GM19351 (cell line): ENCODE measurements around the gene AMY2A.
A peak's percentile ranks its signal among the peaks of the same experiment; 100 is the strongest.
"Not testable (repeated sequence)": the region's sequence is repeated elsewhere in the genome, so short reads cannot be mapped to it uniquely, and the experiment has no call there.

Experiments
- ATAC-seq: cut with Tn5 transposase; IDR thresholded peaks from one replicate; pipeline ENCODE4 v1.9.1; 2021; ENCODE audit warnings: mild to moderate bottlenecking, moderate library complexity; ENCODE audit not compliant: unreplicated experiment

AMY2A gene

GRCh38 chr1:103616994-103617477 is at the start of gene AMY2A:
Gene AMY2A (plus strand): TSS chr1:103617427. CDS start chr1:103617441, 14 bp downstream.
- ATAC-seq, result not testable (repeated sequence)

DNA sequence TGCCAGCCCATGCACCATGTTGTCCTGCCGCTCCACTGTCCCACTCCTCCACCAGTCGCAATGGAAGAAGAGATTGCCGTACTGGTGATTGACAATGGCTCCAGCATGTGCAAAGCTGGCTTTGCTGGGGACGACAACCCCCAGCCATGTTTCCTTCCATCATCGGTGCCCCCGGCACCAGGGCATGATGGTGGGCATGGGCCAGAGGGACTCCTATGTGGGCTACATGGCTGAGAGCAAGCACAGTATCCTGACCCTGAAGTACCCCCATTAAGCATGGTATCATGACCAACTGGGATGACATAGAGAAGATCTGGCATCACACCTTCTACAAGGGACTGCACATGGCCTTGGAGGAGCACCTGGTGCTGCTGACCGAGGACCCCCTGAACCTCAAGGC is 47.7 kb upstream of the AMY2A start:
- ATAC-seq, result no peak

- ATAC-seq, result not testable (repeated sequence)
Observed at GRCh38 chr1:103571289-103571688, 45.9 kb upstream of the AMY2A start, which contains the start of gene AMY2B. Gene AMY2B (plus strand): TSS chr1:103571589. CDS start chr1:103571603, 14 bp downstream.

DNA sequence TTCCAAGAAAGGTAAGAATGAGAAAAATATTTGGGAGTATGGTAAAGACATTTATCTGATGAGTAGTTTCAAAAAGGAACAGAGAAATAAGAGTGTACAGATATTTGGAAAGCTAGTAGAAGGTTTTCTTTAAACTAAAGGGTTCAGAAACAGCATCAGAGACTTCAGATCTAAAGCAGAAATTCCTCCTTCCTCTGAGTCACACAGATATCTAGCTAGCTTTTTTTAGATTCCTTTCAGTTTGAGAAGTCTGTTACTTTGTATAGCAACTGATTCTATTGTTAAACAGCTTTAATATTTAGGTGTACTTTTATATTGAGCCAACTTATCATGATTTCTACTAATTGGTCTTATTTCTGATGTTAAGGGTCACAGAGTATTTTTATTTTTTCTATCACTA is 41.2 kb upstream of the AMY2A start:
- ATAC-seq, result peak; percentile 76

DNA sequence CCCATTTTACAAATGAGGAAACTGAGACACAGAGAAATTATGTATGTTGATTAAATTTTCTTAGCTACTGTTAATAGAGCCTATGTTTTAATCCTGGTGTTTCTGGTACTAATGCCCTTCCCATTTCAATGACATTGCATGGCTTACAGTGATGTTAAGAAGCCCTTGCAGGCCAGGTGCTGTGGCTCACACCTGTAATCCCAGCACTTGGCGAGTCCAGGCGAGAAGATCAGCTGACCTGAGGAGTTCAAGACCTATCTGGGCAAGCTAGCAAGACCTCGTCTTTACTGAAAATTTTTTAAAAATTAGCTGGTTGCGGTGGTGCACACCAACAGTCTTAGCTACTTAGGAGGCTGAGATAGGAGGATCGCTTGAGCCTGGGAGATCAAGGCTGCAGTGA is 40.4 kb upstream of the AMY2A start:
- ATAC-seq, result not testable (repeated sequence)

- ATAC-seq, result no peak
Observed at GRCh38 chr1:103582464-103582863, 34.8 kb upstream of the AMY2A start.

GRCh38 chr1:103583887-103584286 is 33.3 kb upstream of the AMY2A start:
- no peak for ATAC-seq

DNA sequence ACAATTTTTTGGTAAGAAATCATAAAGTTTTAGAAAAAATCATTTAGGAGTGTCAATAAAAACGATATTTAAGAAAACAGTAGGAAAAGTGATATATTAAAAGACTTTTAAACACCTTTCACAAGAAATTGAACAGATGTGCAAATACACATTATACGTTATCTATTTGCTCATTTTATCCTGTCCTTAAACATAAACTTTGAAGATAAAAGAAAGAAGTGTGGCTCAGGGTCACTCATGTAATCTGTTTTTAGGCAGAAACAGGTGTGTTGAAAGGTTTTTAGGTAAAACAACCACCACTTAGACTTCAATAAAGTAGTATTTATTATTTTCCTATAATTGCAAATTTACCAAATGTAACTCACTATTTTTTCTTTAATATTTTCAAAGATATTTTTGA is 32.7 kb upstream of the AMY2A start:
- ATAC-seq, result no peak

- not testable (repeated sequence) for ATAC-seq
Observed at GRCh38 chr1:103602740-103603139, 14.5 kb upstream of the AMY2A start.

- ATAC-seq, result no peak
Observed at GRCh38 chr1:103616362-103616761, 865 bp upstream of the AMY2A start.

DNA sequence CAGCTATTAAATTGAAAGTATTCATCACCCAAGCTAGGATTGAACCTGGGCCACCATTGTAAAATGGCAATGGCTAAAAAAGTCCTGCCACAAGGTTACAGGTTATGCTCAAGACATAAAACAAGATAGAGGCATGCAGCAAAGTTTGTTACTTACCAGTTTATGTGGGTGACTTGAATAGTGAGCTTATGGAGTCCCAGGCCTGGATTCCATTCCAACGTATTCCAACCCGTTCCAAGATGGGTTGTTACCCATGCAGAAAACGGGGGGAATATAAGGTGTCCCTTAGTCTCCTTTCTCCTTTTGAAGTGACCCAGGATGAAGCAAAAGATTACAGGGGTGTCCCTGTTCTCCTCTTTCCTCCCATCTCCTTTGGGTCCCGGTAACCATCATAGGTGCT is 10.2 kb downstream of the AMY2A start:
- ATAC-seq, result not testable (repeated sequence)

- not testable (repeated sequence) for ATAC-seq
Observed at GRCh38 chr1:103641194-103641593, 24.0 kb downstream of the AMY2A start.

- not testable (repeated sequence) for ATAC-seq
Observed at GRCh38 chr1:103643908-103644307, 26.7 kb downstream of the AMY2A start.

DNA sequence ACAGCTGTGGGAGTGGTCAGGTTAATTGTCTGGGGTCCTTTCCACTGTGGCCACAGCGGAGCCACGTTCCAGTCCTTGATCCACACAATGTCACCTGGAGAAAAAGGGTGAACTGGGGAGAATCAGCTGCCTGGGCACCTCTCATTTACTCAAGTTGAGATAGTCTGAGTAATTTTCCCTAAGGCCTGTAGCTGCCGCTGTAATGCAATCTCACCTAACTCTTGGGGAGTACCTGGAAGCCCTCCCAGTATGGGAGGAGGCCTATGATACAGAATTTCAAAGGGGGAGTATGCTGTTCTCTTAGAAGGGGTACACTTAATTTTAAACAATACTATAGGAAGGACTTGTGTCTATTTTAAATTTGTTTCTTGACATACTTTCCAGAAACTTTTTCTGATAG is 33.1 kb downstream of the AMY2A start:
- not testable (repeated sequence) for ATAC-seq

DNA sequence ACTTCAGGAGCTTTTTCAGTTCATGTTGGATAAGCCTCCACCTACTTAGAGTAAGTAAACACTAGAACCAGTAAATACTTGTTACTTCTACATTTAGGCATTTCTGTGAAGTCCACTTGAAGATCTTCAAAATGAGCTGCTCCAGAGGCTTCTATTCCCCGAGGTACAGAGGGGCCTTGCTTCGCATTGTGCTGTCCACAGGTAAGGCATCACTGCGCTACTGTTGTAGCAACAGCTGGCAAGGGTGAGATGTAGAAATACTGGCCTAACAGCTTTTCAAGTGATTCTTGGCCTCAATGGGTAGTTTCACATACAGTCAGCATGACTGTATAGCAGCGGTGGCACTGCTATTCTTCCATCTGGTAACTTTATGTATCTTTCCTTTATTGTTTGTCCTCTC is 33.7 kb downstream of the AMY2A start:
- ATAC-seq, result not testable (repeated sequence)

- not testable (repeated sequence) for ATAC-seq
Observed at GRCh38 chr1:103654133-103654532, 36.9 kb downstream of the AMY2A start.

DNA sequence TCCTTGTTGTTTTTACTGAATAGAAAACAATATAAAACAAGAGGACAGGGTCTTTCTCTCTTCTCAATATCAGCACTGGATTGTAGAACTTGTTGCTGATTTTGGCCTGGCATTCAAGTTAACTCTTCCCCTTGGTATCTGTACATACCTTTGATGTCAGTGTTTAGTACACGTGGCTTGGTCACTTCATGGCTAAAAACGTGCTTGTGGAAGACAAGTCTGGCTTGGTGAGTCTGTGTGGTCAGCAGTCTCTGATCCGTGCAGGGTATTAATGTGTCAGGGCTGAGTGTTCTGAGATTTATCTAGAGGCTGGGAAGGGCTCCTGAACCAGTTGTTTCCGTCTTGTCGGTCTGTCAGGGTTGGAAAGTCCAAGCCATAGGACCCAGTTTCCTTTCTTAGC is 38.2 kb downstream of the AMY2A start, which contains the start of gene AMY1A:
AMY1A (plus strand) TSS at position 301 of the 400 bp plus-strand sequence. CDS start 571 bp downstream, outside the sequence.
- not testable (repeated sequence) for ATAC-seq
